GM21447 (cell line): Measurements from ENCODE around the gene MVB12B.

ENCODE experiments used
- ATAC-seq: cut with Tn5 transposase; IDR thresholded peaks from one replicate; pipeline ENCODE4 v1.9.1; 2021; ENCODE audit not compliant: unreplicated experiment

MVB12B gene

DNA sequence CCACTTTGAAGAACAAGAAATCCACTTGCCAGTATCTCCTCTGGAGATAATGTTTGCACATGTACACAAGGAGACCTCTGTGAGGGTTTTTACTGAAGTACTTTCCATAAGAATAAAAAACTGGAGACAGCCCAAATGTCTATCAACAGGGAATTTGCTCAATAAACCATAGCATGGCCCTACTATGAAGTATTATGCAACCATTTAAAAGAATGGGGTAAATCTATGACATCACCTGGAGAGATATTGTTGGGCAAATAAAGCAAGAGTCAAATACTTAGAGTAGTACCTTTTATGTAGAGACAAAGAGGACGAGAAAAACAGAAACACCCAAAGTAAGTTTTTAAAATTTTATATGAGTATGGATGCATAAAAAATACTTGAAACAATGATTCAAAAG lies 23.9 kb upstream of the MVB12B start:
- no peak for ATAC-seq

- ATAC-seq, result no peak
These were observed 23.1 kb upstream of the MVB12B start for GRCh38 chr9:126303488-126303887.

GRCh38 chr9:126304207-126304970 lies 22.2 kb upstream of the MVB12B start:
- no peak for ATAC-seq

GRCh38 chr9:126304971-126305320 lies 21.7 kb upstream of the MVB12B start:
- no peak for ATAC-seq

DNA sequence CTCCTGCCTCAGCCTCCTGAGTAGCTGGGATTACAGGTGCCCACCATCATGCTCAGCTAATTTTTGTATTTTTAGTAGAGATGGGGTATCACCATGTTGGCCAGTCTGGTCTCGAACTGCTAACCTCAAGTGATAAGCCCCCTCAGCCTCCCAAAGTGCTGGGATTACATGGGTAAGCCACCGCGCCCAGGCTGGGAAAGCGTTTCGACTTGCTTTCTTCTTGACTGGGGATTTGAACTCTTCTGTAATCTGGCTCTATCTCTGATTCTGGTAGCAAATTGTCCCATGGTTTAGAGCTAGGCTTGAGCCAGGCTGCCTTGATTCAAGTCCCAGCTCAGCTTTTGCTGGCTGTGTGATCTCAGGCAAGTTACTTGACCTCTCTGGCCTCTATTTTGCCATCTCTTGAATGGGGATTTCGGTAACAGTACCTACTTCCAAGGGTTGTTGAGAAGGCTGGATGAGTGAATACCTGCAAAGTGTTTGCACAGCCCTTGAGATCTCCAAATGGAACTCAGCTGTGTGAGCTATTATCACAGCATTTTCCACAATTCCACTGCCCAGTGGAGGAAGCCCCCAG lies 20.5 kb upstream of the MVB12B start:
- no peak for ATAC-seq

GRCh38 chr9:126307322-126308061 lies 19.1 kb upstream of the MVB12B start:
- ATAC-seq, result no peak

DNA sequence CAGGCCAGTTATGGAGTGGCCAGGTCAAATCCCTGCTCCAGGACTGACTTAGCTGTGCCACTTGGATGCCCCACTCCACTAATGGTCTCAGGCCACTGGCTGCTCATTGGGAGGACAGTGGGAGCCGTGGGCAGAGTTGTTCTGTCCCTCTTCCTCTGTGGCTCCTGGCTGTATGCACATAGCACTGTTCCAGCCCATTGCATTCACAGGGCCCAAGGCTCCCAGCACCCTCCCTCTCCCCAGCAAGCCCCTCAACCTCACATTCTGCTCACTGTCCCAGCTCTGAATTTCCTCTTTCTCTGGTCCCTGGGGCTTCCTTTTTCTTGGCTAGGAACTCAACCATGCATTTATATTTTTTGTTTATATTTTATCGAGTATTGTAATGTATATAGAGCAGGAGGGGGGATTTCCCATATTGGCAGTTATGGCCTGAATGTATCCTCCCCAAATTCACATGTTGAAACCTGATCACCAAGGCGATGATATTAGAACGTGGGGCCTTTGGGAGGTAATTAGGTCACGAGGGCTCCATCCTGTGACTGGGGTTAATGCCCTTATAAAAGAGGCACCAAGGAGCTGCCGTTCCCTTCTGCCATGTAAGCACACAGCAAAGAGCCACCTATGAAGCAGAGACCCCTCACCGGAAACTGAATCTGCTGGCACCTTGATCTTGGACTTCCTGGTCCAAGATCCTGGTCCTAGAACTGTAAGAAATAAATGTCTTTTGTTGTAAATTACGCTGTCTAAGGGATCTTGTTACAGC lies 17.0 kb upstream of the MVB12B start:
- ATAC-seq, result no peak

DNA sequence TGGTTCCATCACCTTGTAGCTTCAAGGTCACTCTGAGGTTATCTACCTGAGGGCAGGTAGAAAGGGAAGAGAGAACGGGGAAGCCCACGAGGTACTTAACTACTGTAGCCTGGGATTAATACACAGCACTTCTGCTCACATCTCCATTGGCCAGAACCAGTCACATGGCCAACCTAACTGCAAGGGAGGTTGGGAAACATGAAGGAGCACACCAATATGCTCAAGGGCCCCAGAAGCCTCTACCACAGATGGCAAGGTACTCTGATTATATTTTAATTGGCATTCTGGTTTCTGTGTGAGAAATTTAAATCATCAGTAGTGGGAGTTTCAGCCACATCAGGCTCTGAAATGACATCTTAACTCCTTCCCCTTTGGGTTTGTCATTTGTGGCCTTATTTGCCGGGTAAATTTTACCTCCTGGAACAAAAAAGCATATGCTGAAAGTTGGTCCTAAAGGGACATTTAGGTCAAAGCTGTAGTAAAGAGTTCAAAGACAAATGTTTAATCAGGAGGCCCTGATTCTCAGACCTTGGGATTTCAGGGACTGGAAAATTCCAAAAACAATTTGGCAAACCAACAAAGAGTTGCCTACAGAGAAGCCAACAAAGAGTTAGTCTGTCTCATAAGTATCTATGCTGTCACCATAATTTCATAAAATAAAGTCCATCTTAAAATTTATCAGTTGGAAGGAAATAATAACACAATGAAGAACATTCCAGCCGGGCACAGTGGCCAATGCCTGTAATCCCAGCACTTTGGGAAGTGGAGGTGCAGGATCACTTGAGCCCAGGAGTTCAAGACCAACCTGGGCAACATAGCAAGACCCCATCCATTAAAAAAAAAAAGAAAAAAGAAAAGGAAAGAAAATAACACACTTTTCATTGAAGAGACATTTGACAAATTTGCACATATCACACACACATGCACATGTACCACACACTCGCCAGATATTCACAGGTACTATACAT lies 13.8 kb upstream of the MVB12B start:
- ATAC-seq, result no peak

- no peak for ATAC-seq
These were observed 10.5 kb upstream of the MVB12B start for GRCh38 chr9:126316085-126316655.

GRCh38 chr9:126317513-126317912 lies 9.1 kb upstream of the MVB12B start:
- ATAC-seq, result no peak

DNA sequence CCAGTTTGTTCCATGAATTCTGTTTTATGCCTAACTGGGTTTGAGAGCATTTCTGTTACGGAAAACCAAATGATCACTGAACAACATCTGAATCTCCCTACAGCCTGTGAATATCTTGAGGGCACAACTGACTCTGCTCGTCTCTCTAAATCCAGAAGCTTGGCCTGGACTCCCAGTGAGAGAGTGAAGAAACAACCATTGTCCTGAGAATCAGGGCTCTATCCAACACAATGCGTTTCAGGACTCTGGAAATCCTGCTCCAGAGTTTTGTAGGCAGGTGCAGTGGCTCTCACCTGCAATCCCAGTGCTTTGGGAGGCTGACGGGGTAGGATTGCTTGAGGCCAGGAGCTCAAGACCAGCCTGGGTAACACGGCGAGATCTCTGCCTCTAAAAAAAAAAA lies 7.8 kb upstream of the MVB12B start:
- no peak for ATAC-seq

- ATAC-seq, result no peak
These were observed 7.0 kb upstream of the MVB12B start for GRCh38 chr9:126319671-126320070.

- no peak for ATAC-seq
These were observed 6.3 kb upstream of the MVB12B start for GRCh38 chr9:126320158-126320922.

- no peak for ATAC-seq
These were observed 4.9 kb upstream of the MVB12B start for GRCh38 chr9:126321742-126322141.

- no peak for ATAC-seq
These were observed 808 bp upstream of the MVB12B start for GRCh38 chr9:126325821-126326220.

GRCh38 chr9:126327006-126327713 lies 531 bp downstream of the MVB12B start:
- ATAC-seq, result no peak

GRCh38 chr9:126327714-126328185 lies 1.1 kb downstream of the MVB12B start:
- no peak for ATAC-seq

GRCh38 chr9:126328407-126328806 lies 1.8 kb downstream of the MVB12B start:
- no peak for ATAC-seq
